Esophagus squamous epithelium (tissue), 5 donors: ENCODE measurements around the gene ATRN. TPM values are rescaled to one million over a fixed set of nuclear protein-coding genes. Genes with fewer than 3 reads are reported as not detected.
"Not testable (repeated sequence)": the region's sequence is repeated elsewhere in the genome, so short reads cannot be mapped to it uniquely, and the experiment has no call there.

ENCODE experiments used
- DNase-seq: peaks from one replicate; lab custom pipeline; 2025; lab: John Stamatoyannopoulos, UW
- H3K27ac ChIP-seq, 4 donors: fragments of 200-600 bp; sonication (generic); one replicate each; pipeline ENCODE4 v1.5.1; 2016 to 2019; ENCODE audit warnings: mild to moderate bottlenecking in 1 of 4
- H3K27me3 ChIP-seq, 4 donors: fragments of 200-600 bp; sonication (generic); 1 replicate in 3 of 4; 2 replicates in 1 of 4; pipeline versions ENCODE4 v1.5.1 to v1.6.0; 2017 to 2021; ENCODE audit warnings: antibody characterized with exemption in 1 of 4
- H3K36me3 ChIP-seq, 3 donors: fragments of 200-600 bp; sonication (generic); one replicate each; pipeline ENCODE4 v1.5.1; 2016 to 2019
- H3K4me1 ChIP-seq, 3 donors: fragments of 200-600 bp; sonication (generic); one replicate each; pipeline ENCODE4 v1.5.1; 2017 to 2019
- H3K4me3 ChIP-seq, 4 donors: fragments of 200-600 bp; sonication (generic); 1 replicate in 3 of 4; 2 replicates in 1 of 4; pipeline ENCODE4 v1.5.1; 2016 to 2019; ENCODE audit warnings: mild to moderate bottlenecking in 2 of 4, moderate library complexity in 1 of 4
- H3K9me3 ChIP-seq, 3 donors: fragments of 200-600 bp; sonication (generic); one replicate each; pipeline ENCODE4 v1.5.1; 2016 to 2019
- CTCF ChIP-seq, 6 experiments: fragments of 450-650 bp in 4 of 6; fragments of 200-600 bp in 2 of 6; sonication (generic) in 2 of 6; IDR thresholded peaks; one replicate each; pipeline ENCODE4 v1.5.1; 2016 to 2019; ENCODE audit warnings: antibody characterized with exemption in 6 of 6, mild to moderate bottlenecking in 4 of 6, moderate library complexity in 4 of 6
- POLR2A ChIP-seq, 4 donors: fragments of 450-650 bp; IDR thresholded peaks; one replicate each; pipeline ENCODE4 v1.6.1; 2017; ENCODE audit warnings: antibody characterized with exemption in 4 of 4, mild to moderate bottlenecking in 4 of 4, moderate library complexity in 3 of 4
- WGBS, 2 donors: methylation state at CpG; one replicate each; pipeline ENCODE4 v1.1.5; 2018; 5-methylcytosine and 5-hydroxymethylcytosine counted together
- intact Hi-C: fragments of 100-400 bp; cut with DNase I; formaldehyde crosslinking; loops from one replicate; pipeline ENCODE4 v1.15.0; 2022
- total RNA-seq, 4 donors: library from RNA; depleted of rRNA; stranded (reverse); fragments of >200 nt; gene quantifications; one replicate each; pipeline ENCODE4 v1.1.0, GENCODE V29; 2016
- donor health status: DM: yes; HTN: yes; CAD: no.

Gene ATRN
- total RNA-seq, 4 donors from 2014 or later, result 15.4 to 23.1 (median 21.4) TPM

GRCh38 chr20:3509064-3509463 is 38.2 kb downstream of the ATRN start:
- H3K27ac ChIP-seq, result no peak overlapping the region
- 57 to 71% methylated on average over 2 of the region's 2 CpGs for WGBS, 2 donors
- H3K36me3 ChIP-seq, result no peaks in the 10 kb centered on the region
- no peaks in the 10 kb centered on the region for H3K27me3 ChIP-seq
- H3K4me1 ChIP-seq, result no peaks in the 10 kb centered on the region
- intact Hi-C loops, result no loop called here
- H3K9me3 ChIP-seq, result no peaks in the 10 kb centered on the region
- no peak overlapping the region for H3K4me3 ChIP-seq
- no peak for DNase-seq
- no peak for TF ChIP-seq CTCF (IDR thresholded peaks at IDR 0.05)
- no peak for TF ChIP-seq POLR2A (IDR thresholded peaks at IDR 0.05)

- DNase-seq, result no peak
- Histone ChIP-seq H3K4me3 (no peak overlapping the region), H3K27ac (no peak overlapping the region), H3K27me3 (no peaks in the 10 kb centered on the region), H3K4me1 (no peaks in the 10 kb centered on the region), H3K36me3 (no peaks in the 10 kb centered on the region), H3K9me3 (no peaks in the 10 kb centered on the region)
- TF ChIP-seq CTCF (IDR thresholded peaks at IDR 0.05), result no peak
- no peak for TF ChIP-seq POLR2A (IDR thresholded peaks at IDR 0.05)
- 39 to 54% methylated on average over 2 of the region's 2 CpGs for WGBS, 2 donors
- intact Hi-C loops, result no loop called here
These were observed 39.3 kb downstream of the ATRN start for GRCh38 chr20:3510110-3510509.

GRCh38 chr20:3512239-3512638 is 41.4 kb downstream of the ATRN start:
- H3K9me3 ChIP-seq, DNase-seq, intact Hi-C loops, H3K27ac ChIP-seq, H3K36me3 ChIP-seq, H3K4me1 ChIP-seq, H3K4me3 ChIP-seq, H3K27me3 ChIP-seq: not testable (repeated sequence)
- WGBS, 2 donors, result 88 to 92% methylated on average over 2 of the region's 3 CpGs

- no peak overlapping the region for H3K4me3 ChIP-seq
- TF ChIP-seq POLR2A (IDR thresholded peaks at IDR 0.05), result no peak
- TF ChIP-seq CTCF (IDR thresholded peaks at IDR 0.05), result no peak
- no peaks in the 10 kb centered on the region for H3K27me3 ChIP-seq
- no peaks in the 10 kb centered on the region for H3K36me3 ChIP-seq
- intact Hi-C loops, result no loop called here
- WGBS, 2 donors, result 74 to 91% methylated on average over 3 of the region's 3 CpGs
- no peaks in the 10 kb centered on the region for H3K9me3 ChIP-seq
- no peak for DNase-seq
- no peak overlapping the region for H3K27ac ChIP-seq
- no peaks in the 10 kb centered on the region for H3K4me1 ChIP-seq
These were observed 43.3 kb downstream of the ATRN start for GRCh38 chr20:3514012-3514642.

GRCh38 chr20:3515379-3516170 is 44.8 kb downstream of the ATRN start:
- Histone ChIP-seq H3K4me3 (no peak overlapping the region), H3K27me3 (no peaks in the 10 kb centered on the region), H3K36me3 (no peaks in the 10 kb centered on the region), H3K9me3 (no peaks in the 10 kb centered on the region), H3K27ac (no peak overlapping the region), H3K4me1 (no peaks in the 10 kb centered on the region)
- TF ChIP-seq POLR2A (IDR thresholded peaks at IDR 0.05) (no peak), CTCF (IDR thresholded peaks at IDR 0.05) (no peak)
- no peak for DNase-seq
- 93 to 96% methylated on average over 3 of the region's 3 CpGs for WGBS, 2 donors
- intact Hi-C loops, result no loop called here
